DND-41 (cell line): ENCODE data around the gene SMARCA4.

ENCODE experiments used
- CTCF ChIP-seq: IDR thresholded peaks from 2 replicates; pipeline ENCODE4 v1.5.1; 2012; ENCODE audit warnings: borderline replicate concordance, low read length, moderate library complexity, mild to moderate bottlenecking; ENCODE audit not compliant: poor library complexity, severe bottlenecking; ENCODE audit errors: extremely low read depth
- EZH2 ChIP-seq: IDR thresholded peaks from 3 replicates; pipeline ENCODE4 v1.6.1; 2012; ENCODE audit warnings: borderline replicate concordance, low read depth, mild to moderate bottlenecking, moderate library complexity, low read length, inconsistent platforms; ENCODE audit not compliant: severe bottlenecking

DNA sequence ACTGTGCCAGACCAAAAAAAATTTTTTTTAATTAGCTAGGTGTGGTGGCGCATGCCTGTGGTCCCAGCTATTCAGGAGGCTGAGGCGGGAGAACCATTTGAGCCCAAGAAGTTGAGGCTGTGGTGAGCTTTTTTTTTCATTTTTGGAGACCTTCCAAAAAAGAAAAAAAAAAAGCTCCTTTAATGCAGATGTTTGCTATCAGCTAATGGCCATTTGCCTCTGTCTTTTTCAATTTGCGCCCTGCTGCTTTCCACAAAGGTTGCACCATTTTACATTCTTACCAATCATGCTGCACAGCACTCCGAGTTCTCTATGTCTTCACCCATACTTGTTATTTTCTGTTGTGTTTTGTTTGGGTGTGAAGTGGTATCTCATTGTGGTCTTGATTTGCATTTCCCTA is 15.6 kb upstream of the SMARCA4 start:
- TF ChIP-seq EZH2 (no peak), CTCF (no peak)
